Smooth muscle cell (in vitro differentiated cells): ENCODE measurements around the gene SYP. TPM values are rescaled to one million over a fixed set of nuclear protein-coding genes. Genes with fewer than 3 reads are reported as not detected.

Experiments used
- DNase-seq: peaks from one replicate; lab custom pipeline; 2025; ENCODE audit not compliant: unreplicated experiment; lab: John Stamatoyannopoulos, UW
- H2AFZ ChIP-seq: fragments of 200-600 bp; sonication (generic); 2 replicates; pipeline ENCODE4 v1.6.0; 2016; ENCODE audit warnings: antibody characterized with exemption, low read depth, mild to moderate bottlenecking
- H3F3A ChIP-seq: fragments of 200-600 bp; sonication (generic); 2 replicates; pipeline ENCODE4 v1.6.0; 2017; ENCODE audit warnings: antibody characterized with exemption, low read depth
- H3K27ac ChIP-seq: fragments of 200-600 bp; sonication (generic); 2 replicates; pipeline ENCODE4 v1.5.1; 2016; ENCODE audit warnings: low read depth, mild to moderate bottlenecking
- H3K27me3 ChIP-seq: fragments of 200-600 bp; sonication (generic); 2 replicates; pipeline ENCODE4 v1.6.1; 2016; ENCODE audit warnings: low read depth, mild to moderate bottlenecking
- H3K36me3 ChIP-seq: fragments of 200-600 bp; sonication (generic); 2 replicates; pipeline ENCODE4 v1.5.1; 2016; ENCODE audit warnings: low read depth
- H3K4me1 ChIP-seq: fragments of 200-600 bp; sonication (generic); 2 replicates; pipeline ENCODE4 v1.5.1; 2016; ENCODE audit warnings: low read depth
- H3K4me2 ChIP-seq: fragments of 200-600 bp; sonication (generic); 2 replicates; pipeline ENCODE4 v1.6.0; 2016; ENCODE audit warnings: mild to moderate bottlenecking
- H3K4me3 ChIP-seq: fragments of 200-600 bp; sonication (generic); 2 replicates; pipeline ENCODE4 v1.5.1; 2016; ENCODE audit warnings: mild to moderate bottlenecking
- H3K79me2 ChIP-seq: fragments of 200-600 bp; sonication (generic); 2 replicates; pipeline ENCODE4 v1.6.0; 2016; ENCODE audit warnings: low read depth, mild to moderate bottlenecking
- H3K9ac ChIP-seq: fragments of 200-600 bp; sonication (generic); 2 replicates; pipeline ENCODE4 v1.6.0; 2016; ENCODE audit warnings: low read depth
- H3K9me3 ChIP-seq: fragments of 200-600 bp; sonication (generic); replicated peaks from 2 replicates; pipeline ENCODE4 v1.5.1; 2016; ENCODE audit warnings: low read depth
- H4K20me1 ChIP-seq: fragments of 200-600 bp; sonication (generic); 2 replicates; pipeline ENCODE4 v1.6.0; 2016; ENCODE audit warnings: low read depth
- WGBS: methylation state at CpG from one replicate; pipeline ENCODE4 v1.1.7; 2016; ENCODE audit warnings: low lambda C conversion rate; 5-methylcytosine and 5-hydroxymethylcytosine counted together
- polyA plus RNA-seq: library from polyadenylated mRNA; unstranded; fragments of >200 nt; fragmentation: Nextera tagmentation; extraction: Ambion mirVana; gene quantifications from 2 replicates; pipeline ENCODE4 v1.2.1, GENCODE V29; 2016
- total RNA-seq: library from RNA; depleted of rRNA; stranded (reverse); fragments of >200 nt; gene quantifications from 2 replicates; pipeline ENCODE4 v1.2.3, GENCODE V29; 2014
- TF ChIP-seq, protein P1 (sequence below): fragments of 200-600 bp; sonication (generic); IDR thresholded peaks from 2 replicates; pipeline ENCODE4 v1.5.1; 2017; ENCODE audit warnings: borderline replicate concordance, mild to moderate bottlenecking, antibody characterized with exemption; ENCODE audit not compliant: insufficient read depth, poor library complexity, severe bottlenecking

SYP gene
- total and polyA plus RNA-seq, 2 experiments from 2014 or later, result not detected

DNA sequence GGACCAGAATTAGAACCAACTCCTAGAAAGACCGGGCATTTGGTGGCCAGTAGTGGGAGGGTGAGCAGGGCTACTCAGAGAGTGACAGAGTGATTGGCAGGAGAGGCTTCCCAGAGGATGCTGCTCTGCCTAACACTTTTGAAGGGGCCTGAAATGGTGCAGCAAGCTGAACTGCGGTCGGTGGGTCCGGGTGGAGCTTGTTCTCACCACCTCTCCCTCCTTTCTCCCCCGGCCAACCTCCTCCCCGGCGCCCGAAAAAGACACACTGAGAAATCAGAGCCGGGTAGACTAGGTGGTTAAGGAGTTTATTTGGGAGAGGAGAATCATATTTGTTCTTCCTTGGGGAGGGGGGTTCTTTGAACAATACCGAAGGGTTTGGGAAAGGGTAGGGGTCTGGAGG is 12.5 kb downstream of the SYP start:
- H3K79me2 ChIP-seq, result no peaks in the 10 kb centered on the region
- peaks cover 7% of the 10 kb centered on the region for H4K20me1 ChIP-seq
- no peak overlapping the region for H2AFZ ChIP-seq
- H3K27ac ChIP-seq, result no peak overlapping the region
- DNase-seq, result no peak
- no peaks in the 10 kb centered on the region for H3F3A ChIP-seq
- H3K9ac ChIP-seq, result no peak overlapping the region
- H3K9me3 ChIP-seq, result no peaks in the 10 kb centered on the region
- 79% methylated on average over 10 of the region's 10 CpGs for WGBS
- no peaks in the 10 kb centered on the region for H3K36me3 ChIP-seq
- TF ChIP-seq, protein P1, sequence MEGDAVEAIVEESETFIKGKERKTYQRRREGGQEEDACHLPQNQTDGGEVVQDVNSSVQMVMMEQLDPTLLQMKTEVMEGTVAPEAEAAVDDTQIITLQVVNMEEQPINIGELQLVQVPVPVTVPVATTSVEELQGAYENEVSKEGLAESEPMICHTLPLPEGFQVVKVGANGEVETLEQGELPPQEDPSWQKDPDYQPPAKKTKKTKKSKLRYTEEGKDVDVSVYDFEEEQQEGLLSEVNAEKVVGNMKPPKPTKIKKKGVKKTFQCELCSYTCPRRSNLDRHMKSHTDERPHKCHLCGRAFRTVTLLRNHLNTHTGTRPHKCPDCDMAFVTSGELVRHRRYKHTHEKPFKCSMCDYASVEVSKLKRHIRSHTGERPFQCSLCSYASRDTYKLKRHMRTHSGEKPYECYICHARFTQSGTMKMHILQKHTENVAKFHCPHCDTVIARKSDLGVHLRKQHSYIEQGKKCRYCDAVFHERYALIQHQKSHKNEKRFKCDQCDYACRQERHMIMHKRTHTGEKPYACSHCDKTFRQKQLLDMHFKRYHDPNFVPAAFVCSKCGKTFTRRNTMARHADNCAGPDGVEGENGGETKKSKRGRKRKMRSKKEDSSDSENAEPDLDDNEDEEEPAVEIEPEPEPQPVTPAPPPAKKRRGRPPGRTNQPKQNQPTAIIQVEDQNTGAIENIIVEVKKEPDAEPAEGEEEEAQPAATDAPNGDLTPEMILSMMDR, result no peak
- no peak overlapping the region for H3K4me2 ChIP-seq
- no peak overlapping the region for H3K4me3 ChIP-seq
- H3K4me1 ChIP-seq, result peaks cover 4% of the 10 kb centered on the region
- H3K27me3 ChIP-seq, result no peaks in the 10 kb centered on the region

DNA sequence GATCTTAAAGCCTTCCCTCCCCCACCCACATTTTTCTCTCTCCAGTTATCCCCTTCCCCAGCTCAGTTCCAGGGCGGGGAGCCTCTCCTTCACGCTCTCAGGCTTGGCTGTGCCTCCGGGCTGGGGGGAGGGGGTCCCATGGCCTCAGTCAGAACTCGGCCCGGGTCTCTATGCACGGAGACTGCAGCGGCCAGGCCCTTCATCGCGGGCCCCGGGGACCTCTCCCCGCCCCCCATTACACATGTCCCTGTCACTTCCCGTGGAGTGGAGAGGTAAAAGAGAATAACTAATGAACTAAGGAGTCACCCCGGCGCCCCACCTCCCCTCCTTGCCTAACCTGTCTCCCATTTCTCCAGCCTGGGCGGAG is 13.0 kb downstream of the SYP start:
- no peaks in the 10 kb centered on the region for H3F3A ChIP-seq
- peaks cover 3% of the 10 kb centered on the region for H3K4me1 ChIP-seq
- WGBS, result 59% methylated on average over 13 of the region's 15 CpGs
- H3K4me3 ChIP-seq, result no peak overlapping the region
- TF ChIP-seq, protein P1, result no peak
- peak overlapping the region; percentile 87 for H3K4me2 ChIP-seq
- no peak overlapping the region for H2AFZ ChIP-seq
- H3K79me2 ChIP-seq, result no peaks in the 10 kb centered on the region
- H3K27ac ChIP-seq, result no peak overlapping the region
- DNase-seq, result no peak
- no peaks in the 10 kb centered on the region for H3K36me3 ChIP-seq
- no peaks in the 10 kb centered on the region for H3K9me3 ChIP-seq
- peaks cover 7% of the 10 kb centered on the region for H4K20me1 ChIP-seq
- H3K27me3 ChIP-seq, result no peaks in the 10 kb centered on the region
- H3K9ac ChIP-seq, result no peak overlapping the region

DNA sequence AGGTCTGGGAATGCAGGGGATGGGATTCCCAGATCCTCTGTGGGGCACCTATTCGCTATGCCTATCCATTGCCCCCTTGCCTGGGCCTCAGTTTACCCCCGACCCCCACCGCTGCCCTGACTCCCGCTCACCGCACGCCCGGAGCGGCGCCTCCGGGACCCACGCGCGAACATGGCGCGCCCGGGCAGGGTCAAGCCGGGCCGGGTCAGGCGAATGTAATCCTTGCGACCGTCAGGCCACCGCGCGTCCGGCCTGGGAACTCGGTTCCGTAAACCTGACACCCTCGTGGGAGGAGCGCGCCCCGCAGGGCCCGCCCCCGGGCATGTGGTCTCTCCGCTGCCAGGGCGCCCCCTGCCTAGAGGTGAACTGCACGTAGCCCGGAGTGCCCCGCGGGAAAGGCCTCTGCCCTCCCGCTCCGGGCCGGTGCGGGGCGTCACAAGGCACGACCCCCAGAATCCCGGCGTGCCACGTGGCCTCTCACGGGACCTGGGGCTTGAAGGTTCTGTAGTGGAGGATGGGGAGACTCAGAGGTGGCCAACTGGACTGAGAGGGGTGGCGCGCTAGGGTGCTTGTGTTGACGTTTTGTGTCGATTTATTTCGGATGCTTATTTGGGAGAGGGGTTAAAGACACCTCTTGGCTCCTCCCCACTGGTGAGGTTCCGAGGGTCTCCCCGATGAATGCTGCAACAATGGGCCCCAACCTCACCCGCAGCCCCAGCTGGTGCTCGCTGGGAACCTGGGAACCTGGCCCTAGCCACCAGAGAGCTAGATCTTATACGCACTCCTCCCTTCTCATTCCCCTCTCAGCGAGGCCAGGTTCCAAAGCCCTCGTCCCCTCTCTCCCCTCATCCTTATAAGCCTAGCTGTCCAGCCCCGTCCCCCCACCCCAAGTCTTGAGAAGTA is 13.6 kb downstream of the SYP start, which contains the start of gene PRICKLE3:
Gene PRICKLE3 (minus strand): TSS at position 249 of the 903 bp plus-strand sequence. CDS start 76 bp downstream, at position 173.
- Histone ChIP-seq H3K79me2 (no peaks in the 10 kb centered on the region), H3K9me3 (no peaks in the 10 kb centered on the region), H3K4me1 (no peaks in the 10 kb centered on the region), H3K9ac (no peak within 1 kb of the TSS), H3F3A (no peaks in the 10 kb centered on the region), H3K4me3 (peak within 1 kb of the TSS; percentile 50), H3K27me3 (no peaks in the 10 kb centered on the region), H3K4me2 (peak within 1 kb of the TSS; percentile 87), H3K27ac (peak within 1 kb of the TSS; percentile 57), H4K20me1 (peaks cover 7% of the 10 kb centered on the region), H2AFZ (no peak within 1 kb of the TSS), H3K36me3 (no peaks in the 10 kb centered on the region)
- TF ChIP-seq, protein P1, result no peak
- 53% methylated on average over 58 of the region's 62 CpGs for WGBS
- DNase-seq, result peak; percentile 32
